Vagina (tissue), 2 donors: Measurements from ENCODE around the gene PRPF6. TPM values are rescaled to one million over a fixed set of nuclear protein-coding genes. Genes with fewer than 3 reads are reported as not detected.

Experiments
- DNase-seq, 2 donors: peaks; one replicate each; pipeline ENCODE4 v3.0.0-alpha.2; 2017; ENCODE audit errors: extremely low spot score in 2 of 2
- H3K27ac ChIP-seq: fragments of 200-600 bp; sonication (generic); one replicate; pipeline ENCODE4 v1.5.1; 2019
- H3K27me3 ChIP-seq: fragments of 200-600 bp; sonication (generic); one replicate; pipeline ENCODE4 v1.5.1; 2019
- H3K36me3 ChIP-seq, 2 donors: fragments of 200-600 bp; sonication (generic); one replicate each; pipeline ENCODE4 v1.5.1; 2017 to 2019
- H3K4me1 ChIP-seq: fragments of 200-600 bp; sonication (generic); one replicate; pipeline ENCODE4 v1.5.1; 2019
- H3K4me3 ChIP-seq, 2 donors: fragments of 200-600 bp; sonication (generic); 1 replicate in 1 of 2; 2 replicates in 1 of 2; pipeline ENCODE4 v1.5.1; 2016 to 2019
- H3K9me3 ChIP-seq: fragments of 200-600 bp; sonication (generic); one replicate; pipeline ENCODE4 v1.5.1; 2019
- POLR2A ChIP-seq, 2 donors: fragments of 450-650 bp; IDR thresholded peaks; one replicate each; pipeline ENCODE4 v1.6.1; 2017; ENCODE audit warnings: antibody characterized with exemption in 2 of 2, mild to moderate bottlenecking in 2 of 2, moderate library complexity in 2 of 2
- POLR2AphosphoS5 ChIP-seq, 2 donors: sonication (generic); formaldehyde crosslinking; IDR thresholded peaks; one replicate each; pipeline ENCODE4 v1.9.0; 2017; ENCODE audit warnings: antibody characterized with exemption in 2 of 2, mild to moderate bottlenecking in 2 of 2, low read depth in 1 of 2; ENCODE audit not compliant: insufficient read depth in 1 of 2
- intact Hi-C: fragments of 100-400 bp; cut with DNase I; formaldehyde crosslinking; loops from one replicate; pipeline ENCODE4 v1.15.1; 2023
- total RNA-seq: library from RNA; depleted of rRNA; stranded (reverse); fragments of >200 nt; gene quantifications from one replicate; pipeline ENCODE4 v1.2.3, GENCODE V29; 2016
- TF ChIP-seq, protein P1 (sequence below), 3 experiments: fragments of 450-650 bp in 2 of 3; fragments of 200-600 bp in 1 of 3; sonication (generic) in 1 of 3; IDR thresholded peaks; one replicate each; pipeline ENCODE4 v1.5.1; 2017 to 2019; ENCODE audit warnings: antibody characterized with exemption in 3 of 3, mild to moderate bottlenecking in 2 of 3, moderate library complexity in 2 of 3

Gene PRPF6
- total RNA-seq, 1 donor from 2014 or later: 50.6 TPM

DNA sequence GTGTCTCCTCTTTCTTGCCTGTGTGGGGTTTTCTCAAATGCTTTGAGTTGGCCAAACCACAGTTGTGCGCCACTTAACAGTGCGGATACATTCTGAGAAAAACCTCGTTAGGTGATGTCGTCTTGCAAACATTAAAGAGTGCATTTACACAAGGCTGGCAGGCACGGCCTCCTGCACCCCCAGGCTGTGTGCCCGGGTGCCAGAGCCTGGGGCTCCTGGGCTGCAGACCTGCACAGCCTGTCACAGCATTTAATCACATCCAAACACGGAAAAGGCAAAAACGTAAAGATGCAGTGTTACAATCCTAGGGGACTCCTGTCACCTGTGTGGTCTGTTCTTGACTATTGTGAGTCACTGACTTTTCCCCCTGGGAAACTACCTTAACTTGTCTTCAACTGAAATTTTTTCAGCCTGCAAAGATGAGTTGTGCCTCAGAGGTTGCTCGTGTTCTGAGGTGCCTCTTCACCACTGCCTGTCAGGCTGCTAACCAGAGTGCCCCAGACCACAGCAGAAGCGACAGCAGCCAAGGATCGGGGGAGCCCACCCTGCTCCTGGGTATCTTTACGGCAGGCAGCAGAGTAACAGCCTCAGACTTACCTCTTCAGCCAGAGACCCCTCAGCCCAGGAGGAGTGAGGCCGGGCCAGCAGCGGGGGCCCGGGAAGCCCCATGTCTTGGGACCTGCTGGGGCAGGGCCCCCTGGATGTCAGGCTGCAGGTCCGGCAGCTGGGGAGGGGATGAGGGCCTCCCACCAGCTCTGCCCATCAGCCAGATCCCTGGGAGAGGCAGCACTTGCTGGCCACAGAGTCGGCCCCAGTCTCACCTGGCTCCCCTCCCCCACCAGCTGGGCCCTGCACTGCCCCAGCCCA, 54.4 kb downstream of the PRPF6 start:
- H3K36me3 ChIP-seq: peaks cover 0 to 24% of the 10 kb centered on the region in 2 donors

DNA sequence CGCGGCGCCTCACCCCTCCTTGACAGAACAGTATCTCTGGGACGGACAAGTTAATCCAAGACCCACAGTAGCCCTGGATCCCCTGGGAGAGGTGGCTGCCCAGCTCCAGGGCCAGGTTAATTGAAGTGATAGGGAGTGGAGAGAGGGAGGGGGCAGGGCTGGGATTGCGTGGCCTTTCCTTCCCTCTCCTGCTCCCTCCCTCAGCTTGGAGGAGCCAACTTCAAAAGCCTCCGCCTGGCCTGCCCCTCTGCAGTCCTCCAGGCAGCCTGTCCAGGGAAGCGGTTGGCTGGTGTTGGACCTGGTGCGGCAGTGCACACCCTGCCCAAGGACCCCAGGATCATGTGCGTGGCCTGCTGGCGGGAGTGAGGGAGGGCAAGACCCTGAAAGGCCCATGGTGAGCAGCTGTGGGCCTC, 55.0 kb downstream of the PRPF6 start, which contains the start of gene C20orf204:
Gene C20orf204, plus strand, starts transcription at position 250 of the 413 bp plus-strand sequence. Its CDS starts 142 bp downstream, at position 392.
- intact Hi-C loops: no loop called here
- Histone ChIP-seq H3K27me3 (peaks cover 7% of the 10 kb centered on the region), H3K27ac (no peak within 1 kb of the TSS), H3K4me3 (no peak within 1 kb of the TSS), H3K36me3 (peaks cover 0 to 18% of the 10 kb centered on the region in 2 donors), H3K9me3 (no peaks in the 10 kb centered on the region), H3K4me1 (peaks cover 32% of the 10 kb centered on the region)
- no peak for TF ChIP-seq POLR2AphosphoS5 (IDR thresholded peaks at IDR 0.05; ENCODE audit: insufficient read depth in 1 of 2, low read depth in 1 of 2)
- TF ChIP-seq, protein P1, sequence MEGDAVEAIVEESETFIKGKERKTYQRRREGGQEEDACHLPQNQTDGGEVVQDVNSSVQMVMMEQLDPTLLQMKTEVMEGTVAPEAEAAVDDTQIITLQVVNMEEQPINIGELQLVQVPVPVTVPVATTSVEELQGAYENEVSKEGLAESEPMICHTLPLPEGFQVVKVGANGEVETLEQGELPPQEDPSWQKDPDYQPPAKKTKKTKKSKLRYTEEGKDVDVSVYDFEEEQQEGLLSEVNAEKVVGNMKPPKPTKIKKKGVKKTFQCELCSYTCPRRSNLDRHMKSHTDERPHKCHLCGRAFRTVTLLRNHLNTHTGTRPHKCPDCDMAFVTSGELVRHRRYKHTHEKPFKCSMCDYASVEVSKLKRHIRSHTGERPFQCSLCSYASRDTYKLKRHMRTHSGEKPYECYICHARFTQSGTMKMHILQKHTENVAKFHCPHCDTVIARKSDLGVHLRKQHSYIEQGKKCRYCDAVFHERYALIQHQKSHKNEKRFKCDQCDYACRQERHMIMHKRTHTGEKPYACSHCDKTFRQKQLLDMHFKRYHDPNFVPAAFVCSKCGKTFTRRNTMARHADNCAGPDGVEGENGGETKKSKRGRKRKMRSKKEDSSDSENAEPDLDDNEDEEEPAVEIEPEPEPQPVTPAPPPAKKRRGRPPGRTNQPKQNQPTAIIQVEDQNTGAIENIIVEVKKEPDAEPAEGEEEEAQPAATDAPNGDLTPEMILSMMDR (IDR thresholded peaks at IDR 0.05): no peak
- no peak for TF ChIP-seq POLR2A (IDR thresholded peaks at IDR 0.05)
- DNase-seq: no peak

More for the DNA sequence above, 54.4 kb downstream of the PRPF6 start:
- intact Hi-C loops: no loop called here
- Histone ChIP-seq H3K27me3 (peaks cover 7% of the 10 kb centered on the region), H3K27ac (no peak overlapping the region), H3K4me3 (no peak overlapping the region), H3K4me1 (peaks cover 27% of the 10 kb centered on the region), H3K9me3 (no peaks in the 10 kb centered on the region)
- TF ChIP-seq, protein P1 (IDR thresholded peaks at IDR 0.05): no peak
- no peak for TF ChIP-seq POLR2AphosphoS5 (IDR thresholded peaks at IDR 0.05; ENCODE audit: insufficient read depth in 1 of 2, low read depth in 1 of 2)
- TF ChIP-seq POLR2A (IDR thresholded peaks at IDR 0.05): no peak
- no peak for DNase-seq

DNA sequence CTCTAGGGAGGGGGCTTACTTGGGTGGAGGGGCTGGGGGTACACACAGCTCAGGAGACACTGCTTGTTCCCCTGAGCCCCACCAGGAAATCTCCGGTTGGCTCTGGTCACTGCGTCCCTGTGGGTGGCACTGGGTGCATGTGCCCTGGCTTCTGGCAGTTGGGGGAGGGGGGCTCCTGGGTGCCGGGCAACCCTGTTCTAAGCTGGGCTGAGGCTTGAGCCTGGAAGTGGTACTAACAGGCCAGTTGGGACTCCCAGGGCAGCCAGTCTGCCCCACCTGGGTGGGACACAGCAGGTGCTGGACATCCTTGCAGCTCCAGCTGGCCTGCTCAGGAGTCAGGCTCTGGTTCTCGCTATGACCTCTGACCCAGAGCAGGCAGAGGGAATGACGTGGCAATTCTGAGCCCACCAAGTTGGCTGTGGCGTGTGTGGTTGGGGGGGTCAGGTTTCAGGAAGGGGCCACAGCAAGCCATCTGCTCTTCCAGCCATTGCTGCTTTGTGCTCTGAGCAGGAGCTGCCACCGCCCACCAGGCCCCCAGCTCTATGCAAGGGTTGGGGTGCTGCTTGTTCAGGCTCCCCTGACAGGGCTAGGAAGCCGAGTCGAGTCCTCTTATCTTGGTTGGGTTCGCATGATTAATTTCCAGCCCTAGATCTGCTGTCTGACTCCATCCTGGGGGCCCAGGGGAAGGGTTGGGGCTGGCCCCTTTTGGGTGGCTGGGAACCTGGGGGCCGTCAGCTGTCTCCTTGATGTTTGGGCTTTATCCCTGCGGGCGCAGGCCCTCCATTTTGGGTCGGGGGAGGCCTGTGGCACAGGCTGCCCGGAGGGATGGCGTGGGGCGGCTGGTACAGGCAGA, 55.6 kb downstream of the PRPF6 start:
- H3K27me3 ChIP-seq: peaks cover 7% of the 10 kb centered on the region
- intact Hi-C loops: no loop called here

DNA sequence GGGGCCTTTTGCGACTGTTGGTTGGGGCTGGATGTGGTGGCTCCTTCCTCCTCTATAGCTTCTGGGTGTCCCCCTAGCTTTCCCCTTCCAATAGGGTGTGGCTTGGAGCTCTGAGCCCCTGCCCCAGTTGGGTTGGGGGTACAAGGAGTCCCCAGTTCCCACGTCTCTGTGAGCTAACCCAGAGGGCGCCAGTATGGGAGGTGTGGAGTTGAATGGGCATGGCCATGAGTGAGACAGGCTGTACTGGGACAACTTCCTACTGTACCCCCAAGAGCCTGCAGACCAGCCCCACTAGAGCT, 56.2 kb downstream of the PRPF6 start:
- Histone ChIP-seq H3K36me3 (peaks cover 0 to 10% of the 10 kb centered on the region in 2 donors), H3K4me3 (no peak overlapping the region), H3K9me3 (no peaks in the 10 kb centered on the region), H3K4me1 (peaks cover 42% of the 10 kb centered on the region), H3K27ac (no peak overlapping the region), H3K27me3 (peaks cover 7% of the 10 kb centered on the region)
- intact Hi-C loops: no loop called here
- TF ChIP-seq POLR2AphosphoS5 (IDR thresholded peaks at IDR 0.05; ENCODE audit: insufficient read depth in 1 of 2, low read depth in 1 of 2) (no peak), POLR2A (IDR thresholded peaks at IDR 0.05) (no peak)
- TF ChIP-seq, protein P1 (IDR thresholded peaks at IDR 0.05): no peak
- DNase-seq: no peak

More for the DNA sequence above, 55.6 kb downstream of the PRPF6 start:
- H3K27ac ChIP-seq: no peak overlapping the region
- H3K4me3 ChIP-seq: no peak overlapping the region
- DNase-seq: no peak
- TF ChIP-seq, protein P1 (IDR thresholded peaks at IDR 0.05): no peak
- TF ChIP-seq POLR2A (IDR thresholded peaks at IDR 0.05) (no peak), POLR2AphosphoS5 (IDR thresholded peaks at IDR 0.05; ENCODE audit: insufficient read depth in 1 of 2, low read depth in 1 of 2) (no peak)
- no peaks in the 10 kb centered on the region for H3K9me3 ChIP-seq
- H3K36me3 ChIP-seq: peaks cover 0 to 16% of the 10 kb centered on the region in 2 donors
- H3K4me1 ChIP-seq: peaks cover 37% of the 10 kb centered on the region
